HUDEP-2 (cell line): ENCODE data around the gene PPP1R13B.
"Not testable (repeated sequence)": the region's sequence is repeated elsewhere in the genome, so short reads cannot be mapped to it uniquely, and the experiment has no call there.

ENCODE experiments used
- DNase-seq, 76 experiments: peaks; one replicate each; lab custom pipeline; 2025; ENCODE audit not compliant: unreplicated experiment in 76 of 76; lab: John Stamatoyannopoulos, UW

The PPP1R13B gene

DNA sequence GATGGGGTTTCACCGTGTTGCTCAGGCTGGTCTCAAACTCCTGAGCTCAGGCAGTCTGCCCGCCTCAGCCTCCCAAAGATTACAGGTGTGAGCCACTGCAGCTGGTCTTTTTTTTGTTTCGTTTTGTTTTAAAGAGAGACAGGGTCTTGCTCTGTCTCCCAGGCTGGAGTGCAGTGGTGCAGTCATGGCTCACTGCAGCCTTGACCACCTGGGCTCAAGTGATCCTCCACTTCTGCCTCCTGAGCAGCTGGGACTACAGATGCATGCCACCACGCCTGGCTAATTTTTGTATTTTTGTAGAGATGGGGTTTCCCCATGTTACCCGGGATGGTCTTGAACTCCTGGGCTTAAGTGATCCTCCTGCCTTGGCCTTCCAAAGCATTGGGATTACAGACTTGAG is 155.7 kb downstream of the PPP1R13B start:
- DNase-seq, result not testable (repeated sequence)

GRCh38 chr14:103690332-103690731 is 157.0 kb downstream of the PPP1R13B start:
- no peak for DNase-seq

- DNase-seq, result no peak
Observed at GRCh38 chr14:103688906-103689902, 158.2 kb downstream of the PPP1R13B start.

- no peak for DNase-seq
Observed at GRCh38 chr14:103688441-103688840, 158.9 kb downstream of the PPP1R13B start.

- no peak for DNase-seq
Observed at GRCh38 chr14:103687712-103688111, 159.7 kb downstream of the PPP1R13B start.

GRCh38 chr14:103686831-103687485 is 160.4 kb downstream of the PPP1R13B start:
- no peak for DNase-seq

DNA sequence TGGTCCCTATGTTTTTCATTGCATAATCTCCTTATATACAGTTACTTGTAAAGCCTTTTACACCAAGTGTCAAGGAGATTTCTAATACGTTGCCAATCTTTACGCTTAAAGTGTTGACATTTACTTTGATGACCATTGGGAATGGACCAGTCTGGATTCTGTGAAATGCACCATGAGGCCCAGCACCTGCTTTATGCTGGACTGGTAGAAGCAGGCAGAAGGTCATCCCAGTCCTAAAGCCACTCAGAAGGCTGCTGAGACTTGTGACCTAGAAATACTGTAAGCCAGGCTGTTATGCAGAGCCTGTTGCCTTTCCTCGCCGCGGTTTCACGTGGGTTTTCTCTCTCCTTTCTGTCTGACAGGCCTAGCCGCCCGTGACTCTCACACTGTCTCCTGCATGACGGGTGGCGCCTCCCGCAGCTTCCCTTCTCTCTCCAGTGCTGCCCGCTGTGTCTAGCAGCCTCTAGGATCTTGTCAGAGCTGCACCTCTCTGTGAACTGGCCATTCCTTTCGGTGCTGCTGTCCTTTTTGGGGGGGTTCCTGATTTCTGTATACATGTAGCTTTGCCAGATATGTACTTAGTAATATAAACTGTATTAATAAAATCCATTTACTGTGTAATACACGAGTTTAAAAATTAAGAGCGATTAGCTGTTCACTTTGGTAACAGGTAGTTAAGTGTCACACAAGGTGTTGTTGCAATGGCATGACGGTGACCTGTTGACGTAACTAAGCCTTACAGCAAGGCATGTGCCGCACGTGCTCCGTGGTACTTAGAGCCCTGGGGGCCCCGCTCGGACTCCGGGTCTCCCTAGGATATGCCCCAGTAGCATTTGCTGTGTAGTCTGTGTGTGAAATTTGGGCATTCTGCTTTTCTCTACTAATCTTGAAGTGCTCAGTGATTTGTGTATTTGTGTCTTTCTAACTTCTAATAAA is 161.8 kb downstream of the PPP1R13B start:
- DNase-seq, result no peak

- no peak for DNase-seq
Observed at GRCh38 chr14:103684871-103685270, 162.5 kb downstream of the PPP1R13B start.

- no peak for DNase-seq
Observed at GRCh38 chr14:103684471-103684870, 162.9 kb downstream of the PPP1R13B start.
